ENCODE data around the gene STIM2.
"Not testable (repeated sequence)": the region's sequence is repeated elsewhere in the genome, so short reads cannot be mapped to it uniquely, and the experiment has no call there.

STIM2 gene

DNA sequence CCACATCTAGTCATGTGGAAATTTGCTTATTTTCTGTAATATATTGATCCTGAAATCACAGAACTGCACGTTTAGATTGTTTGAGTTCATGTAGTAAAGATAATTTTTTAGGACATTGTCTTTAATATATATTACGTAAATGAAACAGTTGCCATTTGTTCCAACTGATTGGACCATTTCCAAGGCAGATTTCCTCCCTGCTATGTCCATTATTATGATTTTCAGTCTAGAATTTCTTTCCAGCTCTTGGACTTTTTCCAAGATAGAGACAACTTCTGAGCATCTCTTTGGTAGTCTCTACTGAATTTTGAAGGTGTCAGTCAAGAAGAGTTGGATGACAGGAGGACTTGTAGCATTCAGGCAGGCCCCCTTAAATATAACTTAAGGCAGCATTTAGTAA lies 94.6 kb downstream of the STIM2 start:
- DNase-seq: no peak

DNA sequence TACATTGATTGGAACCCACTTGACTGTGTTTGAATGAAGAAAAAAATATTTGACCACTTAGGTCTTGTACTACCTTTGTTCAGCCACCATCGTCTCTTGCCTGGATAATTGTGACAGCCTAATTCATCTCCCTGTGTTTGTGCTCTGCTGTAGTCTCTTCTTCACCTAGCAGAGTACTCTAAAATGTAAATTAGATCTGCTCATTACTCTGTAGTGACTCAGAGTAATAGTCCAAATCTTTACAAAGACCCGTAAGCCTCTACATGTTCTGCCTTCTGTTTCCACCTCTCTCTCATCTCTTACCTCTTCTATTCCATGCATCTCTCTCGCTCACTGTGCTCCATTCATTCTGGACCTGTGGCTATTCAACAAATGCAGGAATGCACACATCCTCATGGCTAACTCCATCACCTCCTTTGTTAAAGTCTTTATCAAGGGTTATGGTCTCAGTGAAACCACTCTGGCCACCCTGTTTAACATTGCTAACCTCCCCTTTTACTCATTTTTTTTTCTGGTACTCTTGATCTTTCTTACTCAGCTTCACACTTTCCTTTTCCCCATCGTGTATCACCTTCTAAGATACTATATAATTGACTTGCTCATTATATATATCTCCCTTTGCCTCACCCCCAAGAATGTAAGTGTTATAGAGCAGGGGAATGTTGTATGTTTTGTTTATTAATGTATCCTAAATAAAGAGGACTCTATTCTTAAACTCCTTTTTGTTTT lies 98.4 kb downstream of the STIM2 start:
- DNase-seq: no peak

DNA sequence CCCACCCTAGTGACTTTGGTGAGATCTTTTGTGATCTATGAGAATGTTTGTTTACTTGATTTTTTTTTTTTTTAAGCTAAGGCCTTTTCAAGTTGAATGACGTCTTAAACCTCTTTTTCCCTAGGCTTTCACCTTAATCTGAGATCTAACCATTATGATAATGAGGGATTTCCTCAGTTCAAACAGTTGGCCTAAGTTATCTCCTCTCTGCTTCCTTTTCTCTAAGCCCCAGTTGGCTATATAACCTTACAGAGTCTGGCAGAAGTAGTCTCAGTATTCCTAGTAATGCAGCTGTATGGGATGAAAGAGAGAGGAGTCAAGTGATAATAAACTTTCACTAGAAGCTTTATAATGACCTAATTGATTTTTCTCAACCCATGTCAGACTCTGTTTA lies 99.0 kb downstream of the STIM2 start:
- DNase-seq: no peak

DNA sequence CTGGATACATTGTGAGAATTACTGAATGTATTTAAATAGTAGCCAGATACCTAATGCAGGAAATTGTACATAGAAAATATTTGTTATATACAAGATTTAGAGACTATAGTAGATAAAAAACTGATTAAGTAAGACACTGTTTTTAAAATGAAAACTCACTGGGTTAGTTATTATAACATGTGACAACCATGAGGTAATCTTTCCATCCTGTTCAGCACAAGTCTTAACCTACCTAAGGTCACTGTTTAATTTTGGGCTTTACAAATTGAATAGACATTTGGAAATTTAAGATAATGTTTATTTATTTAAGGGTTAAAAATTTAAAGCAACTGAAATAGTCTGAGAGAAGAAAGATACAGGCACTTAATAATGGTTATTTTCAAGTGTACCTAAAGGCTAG lies 102.1 kb downstream of the STIM2 start:
- no peak for DNase-seq

DNA sequence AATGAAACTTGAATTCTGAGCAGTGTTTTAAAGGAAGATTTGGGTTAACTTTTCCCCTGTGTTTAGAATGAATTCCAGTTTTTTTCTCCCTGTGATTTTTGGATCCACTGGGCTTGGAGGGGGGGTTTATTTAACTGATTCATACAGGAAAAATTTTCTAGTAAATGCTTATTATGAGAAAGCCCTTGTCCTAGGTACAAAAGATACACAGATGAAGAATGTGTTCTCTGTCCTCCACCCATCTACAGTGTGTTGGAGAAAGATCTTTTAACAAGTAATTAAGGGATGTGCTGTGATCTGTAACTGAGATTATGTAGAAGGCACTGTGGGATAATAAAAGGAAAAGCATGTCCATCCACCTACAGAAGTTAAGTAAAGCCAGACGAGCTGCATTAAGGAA lies 103.9 kb downstream of the STIM2 start:
- DNase-seq: no peak

DNA sequence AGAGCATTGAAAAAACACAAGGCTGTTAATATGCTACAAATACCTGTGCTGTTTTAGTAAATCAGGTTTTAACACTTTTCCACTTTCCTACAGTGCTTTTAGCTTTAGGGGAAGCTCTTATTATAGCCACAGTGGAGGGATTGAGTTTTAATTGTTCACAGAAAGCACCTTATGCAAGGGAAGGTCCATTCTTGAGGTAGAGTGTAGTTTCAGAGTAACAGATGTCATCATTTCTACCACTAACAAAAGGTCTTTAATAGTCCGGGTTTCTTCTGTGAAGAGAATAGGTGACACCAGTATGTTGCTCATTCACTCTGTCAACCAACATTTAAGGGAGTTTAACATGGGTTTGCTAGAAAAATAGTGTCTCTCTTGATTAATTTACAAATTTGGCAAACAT lies 104.4 kb downstream of the STIM2 start:
- no peak for DNase-seq

DNA sequence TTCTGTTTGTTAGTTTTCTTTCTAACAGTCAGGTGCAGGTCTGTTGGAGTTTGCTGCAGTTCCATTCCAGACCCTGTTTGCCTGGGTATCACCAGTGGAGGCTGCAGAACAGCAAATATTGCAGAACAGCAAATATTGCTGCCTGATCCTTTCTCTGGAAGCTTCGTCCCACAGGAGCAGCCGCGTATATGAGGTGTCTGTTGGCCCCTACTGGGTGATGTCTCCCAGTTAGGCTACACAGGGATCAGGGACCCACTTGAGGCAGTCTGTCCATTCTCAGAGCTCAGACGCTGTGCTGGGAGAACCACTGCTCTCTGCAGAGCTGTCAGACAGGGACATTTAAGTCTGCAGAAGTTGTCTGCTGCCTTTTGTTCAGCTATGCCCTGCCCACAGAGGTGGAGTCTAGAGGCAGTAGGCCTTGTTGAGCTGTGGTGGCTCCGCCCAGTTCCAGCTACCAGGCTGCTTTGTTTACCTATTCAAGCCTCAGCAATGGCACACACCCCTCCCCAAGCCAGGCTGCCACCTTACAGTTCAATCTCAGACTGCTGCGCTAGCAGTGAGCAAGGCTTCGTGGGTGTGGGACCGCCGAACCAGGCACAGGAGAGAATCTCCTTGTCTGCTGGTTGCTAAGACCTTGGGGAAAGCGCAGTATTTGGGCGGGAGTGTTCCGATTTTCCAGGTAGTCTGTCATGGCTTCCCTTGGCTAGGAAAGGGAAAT lies 115.0 kb downstream of the STIM2 start:
- DNase-seq: not testable (repeated sequence)

DNA sequence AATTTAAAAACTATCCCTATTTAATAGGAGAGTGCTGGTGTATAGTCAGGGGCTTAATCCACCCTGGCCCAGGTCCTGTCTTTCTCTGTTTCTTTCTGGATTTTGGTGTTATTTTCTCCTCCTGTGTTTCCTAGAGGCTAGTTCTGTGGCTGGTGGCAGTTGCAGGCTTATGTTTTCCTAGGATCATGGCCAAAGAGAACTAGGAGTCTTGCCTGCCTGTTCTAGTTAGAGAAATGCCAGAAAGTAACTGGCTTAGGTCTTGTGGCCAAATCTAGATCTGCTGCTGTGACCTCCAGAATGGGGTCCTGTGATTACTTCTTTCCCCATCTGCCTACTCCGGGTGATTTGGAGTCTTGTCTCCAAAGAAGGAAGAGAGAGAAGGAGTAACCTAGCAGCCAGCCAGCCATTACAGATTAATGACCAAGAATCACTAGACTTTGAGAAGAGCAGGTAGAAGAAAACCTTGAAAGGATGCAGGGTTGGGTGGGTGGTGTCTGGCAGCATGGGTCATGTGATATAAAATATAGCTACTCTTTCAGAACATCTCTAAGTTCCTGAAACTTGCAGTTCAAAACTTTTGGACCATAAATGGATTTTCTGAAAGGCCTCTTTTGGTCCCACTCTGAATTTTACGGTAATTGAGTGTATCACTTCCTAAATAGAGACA lies 117.9 kb downstream of the STIM2 start:
- DNase-seq: no peak

DNA sequence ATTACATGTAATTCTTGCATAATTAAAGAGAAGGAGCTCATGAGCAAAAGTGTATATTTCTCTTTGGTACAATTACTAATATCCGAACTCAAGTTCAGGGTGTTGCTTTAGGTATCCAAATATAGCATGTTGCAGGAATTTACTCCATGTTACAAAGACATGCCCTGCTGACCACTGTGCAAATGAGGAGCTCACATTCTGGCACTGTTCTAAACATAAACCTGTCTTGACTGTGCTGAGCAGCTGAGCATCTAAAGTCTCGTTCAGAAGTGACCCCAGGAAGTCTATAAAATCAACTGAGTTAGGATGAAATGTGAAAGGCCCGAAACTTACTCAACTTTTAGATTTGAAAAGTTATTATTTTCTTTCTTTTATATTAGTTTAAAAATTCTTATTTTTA lies 124.3 kb downstream of the STIM2 start:
- DNase-seq: no peak

DNA sequence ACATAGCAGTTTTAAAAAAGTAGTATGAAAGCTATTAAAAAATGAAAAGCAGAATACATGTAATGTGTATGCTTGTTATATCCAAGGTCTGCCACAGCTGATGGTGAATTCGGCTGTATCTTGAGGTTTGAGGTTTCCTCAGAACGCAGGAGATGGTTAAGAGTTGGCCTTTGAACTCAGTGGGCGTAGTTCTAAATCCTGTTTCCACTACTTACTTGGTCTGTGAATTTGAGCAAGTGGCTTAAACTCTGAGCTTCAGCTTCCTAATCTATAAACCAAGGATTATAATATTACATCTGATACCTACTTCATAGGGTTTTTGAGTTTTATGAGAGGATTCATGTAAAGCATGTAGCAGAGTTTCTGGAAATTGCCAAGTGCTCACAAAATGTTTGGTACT lies 125.2 kb downstream of the STIM2 start:
- peak in 2 of 4 experiments; percentile 14 to 16 for DNase-seq

DNA sequence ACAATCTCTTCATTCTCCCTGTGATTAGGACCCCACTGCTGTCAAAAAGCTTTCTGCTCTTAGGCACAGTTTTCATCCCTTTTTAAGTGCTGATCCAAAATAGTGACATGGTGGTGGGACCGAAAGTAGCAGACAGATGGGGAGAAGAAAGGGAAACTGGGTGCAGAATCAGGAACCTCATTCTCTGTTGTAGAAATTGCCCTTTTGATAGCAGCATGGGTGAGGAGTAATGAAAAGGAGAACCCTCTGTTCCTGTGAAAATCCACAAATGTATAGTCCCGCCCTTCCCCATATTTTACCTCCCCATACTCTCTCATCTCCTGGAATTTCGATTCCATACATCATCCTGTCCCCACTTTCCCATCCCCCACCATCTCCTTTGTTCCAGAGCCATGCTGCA lies 126.5 kb downstream of the STIM2 start:
- DNase-seq: peak in 3 of 4 experiments; percentile 12 to 42 (median 18)

DNA sequence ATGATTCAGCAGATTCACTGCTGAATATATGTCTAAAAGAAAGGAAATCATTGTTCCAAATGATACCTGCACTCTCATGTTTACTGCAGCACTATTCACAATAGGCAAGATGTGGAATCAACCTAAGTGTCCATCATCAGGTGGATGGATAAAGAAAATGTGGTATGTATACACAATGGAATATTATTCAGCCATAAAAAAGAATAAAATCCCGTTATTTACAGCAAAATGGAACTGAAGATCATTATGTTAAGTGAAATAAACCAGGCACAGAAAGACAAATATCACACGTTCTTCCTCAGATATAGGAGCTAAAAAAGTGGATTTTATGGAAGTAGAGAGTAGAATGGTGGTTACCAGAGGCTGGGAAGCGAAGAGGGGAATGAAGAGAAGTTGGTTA lies 130.4 kb downstream of the STIM2 start:
- DNase-seq: no peak

DNA sequence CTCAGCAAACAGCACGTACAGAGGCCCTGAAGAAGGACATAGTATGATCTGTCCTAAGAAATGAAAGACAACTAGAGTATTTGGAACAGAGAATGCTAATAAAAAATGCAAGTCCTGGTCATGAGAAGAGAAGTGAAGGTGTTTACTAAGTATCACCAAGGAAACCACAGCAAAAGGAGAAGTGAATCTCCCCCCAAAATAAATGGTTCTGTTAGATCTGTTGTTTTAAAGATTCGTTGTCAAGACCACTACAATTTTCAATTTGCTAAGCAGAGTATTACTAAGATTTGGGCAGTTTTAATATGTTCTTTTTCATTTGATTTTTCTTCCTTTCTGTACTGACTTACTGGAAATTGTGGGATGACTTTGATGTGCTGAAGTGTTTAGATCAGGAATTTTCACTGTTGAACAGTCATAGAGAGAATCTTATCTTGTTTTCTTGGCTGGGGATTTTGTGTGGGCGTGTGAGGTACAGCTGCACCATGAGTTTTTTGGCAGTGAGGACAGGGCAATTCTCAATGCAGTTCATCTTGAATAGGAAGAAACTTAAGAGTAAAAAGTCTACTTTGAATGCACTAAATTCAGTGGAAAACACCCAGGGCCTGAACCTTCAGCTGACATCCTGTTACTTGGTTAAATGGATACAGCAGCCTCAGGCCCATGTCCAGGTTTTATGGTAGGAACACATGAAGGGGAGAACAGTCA lies 132.2 kb downstream of the STIM2 start:
- DNase-seq: peak in 3 of 4 experiments; percentile 5 to 46 (median 38)

DNA sequence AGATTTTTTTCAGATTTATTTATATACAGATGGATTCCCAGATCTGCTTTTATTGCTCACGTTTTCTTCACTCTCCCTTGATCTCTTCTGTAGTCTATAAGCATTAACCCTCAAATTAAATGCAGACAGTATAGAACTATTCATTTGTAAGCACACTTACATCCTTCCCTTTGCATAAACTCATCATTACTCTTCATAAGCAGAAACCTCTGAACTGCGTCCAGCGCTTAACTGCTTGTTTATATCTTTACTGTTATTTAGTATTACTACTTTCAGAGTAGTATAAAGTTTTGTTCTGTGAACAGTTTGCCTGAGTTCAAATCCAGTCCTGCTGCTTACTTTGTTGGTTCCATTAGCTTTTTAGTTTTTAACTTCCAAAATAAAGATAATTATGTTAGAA lies 132.9 kb downstream of the STIM2 start:
- no peak for DNase-seq

DNA sequence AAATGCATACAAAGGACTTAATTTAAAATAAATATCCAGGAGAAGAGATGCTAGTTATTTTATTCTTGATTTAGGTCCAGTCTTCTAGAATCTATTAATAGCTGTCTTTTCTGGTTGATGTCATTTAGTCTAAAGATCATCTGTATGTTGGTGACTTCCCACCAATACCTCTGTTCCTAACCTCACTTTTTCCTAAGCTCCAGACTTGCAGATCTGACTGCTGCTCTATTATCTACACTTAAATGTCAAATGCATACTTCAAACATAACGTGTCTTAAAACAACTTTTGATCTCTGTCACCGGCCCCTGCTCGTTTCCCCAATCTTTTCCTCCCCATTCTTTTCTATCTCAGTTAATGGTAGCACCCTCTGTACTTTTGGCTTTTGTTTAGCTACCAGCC lies 133.3 kb downstream of the STIM2 start:
- no peak for DNase-seq

DNA sequence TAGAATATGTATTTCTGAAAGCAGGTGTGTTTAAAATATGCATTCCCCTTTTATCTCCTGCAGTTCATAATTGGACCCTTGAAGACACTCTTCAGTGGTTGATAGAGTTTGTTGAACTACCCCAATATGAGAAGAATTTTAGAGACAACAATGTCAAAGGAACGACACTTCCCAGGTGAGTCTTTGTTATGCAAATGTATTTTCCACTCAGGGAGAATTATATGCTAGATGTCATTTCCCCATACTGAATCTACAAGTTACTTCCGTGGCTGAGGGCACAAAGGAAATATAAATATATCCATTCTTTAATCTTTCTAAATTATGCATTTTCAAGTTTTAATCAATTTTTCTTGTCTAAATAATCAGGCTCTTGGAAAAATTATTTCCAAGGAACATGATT lies 134.7 kb downstream of the STIM2 start:
- DNase-seq: no peak

DNA sequence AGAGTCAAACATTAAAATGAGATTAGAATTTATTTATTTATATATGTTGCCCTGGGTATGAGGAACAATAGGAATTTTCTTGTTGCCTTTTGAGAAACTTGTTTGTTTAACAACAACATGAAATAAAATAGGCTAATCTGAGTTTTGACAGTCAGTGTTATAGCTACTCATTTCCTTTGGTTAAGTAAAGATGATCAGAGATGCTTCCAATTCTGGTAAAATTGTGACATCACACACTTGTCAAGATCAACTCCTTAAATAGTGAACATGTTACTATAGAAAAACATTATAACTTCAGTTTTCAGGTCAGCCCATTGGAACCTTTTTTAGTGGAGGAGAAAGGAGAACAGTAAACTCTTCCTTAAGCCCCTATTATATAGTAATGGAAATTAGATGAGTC lies 136.1 kb downstream of the STIM2 start:
- DNase-seq: no peak

DNA sequence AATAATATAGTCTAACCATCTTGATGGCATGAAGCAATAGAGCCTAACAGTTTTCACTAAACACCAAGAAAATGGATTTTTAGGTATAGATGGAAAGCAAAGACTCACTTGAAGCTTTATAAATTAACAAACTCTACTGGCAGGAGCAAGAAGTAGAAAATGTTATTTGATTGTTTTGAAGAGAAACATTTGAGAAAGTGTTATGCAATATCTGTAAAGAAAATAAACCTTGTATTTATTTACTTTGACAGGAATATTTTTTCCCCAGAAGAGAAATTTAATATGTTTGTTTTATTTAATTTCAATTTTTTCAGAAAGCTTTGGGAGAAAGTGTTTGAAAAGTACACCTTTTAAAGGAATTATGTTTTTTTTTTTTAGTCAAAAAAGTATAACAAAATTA lies 139.0 kb downstream of the STIM2 start:
- DNase-seq: no peak

DNA sequence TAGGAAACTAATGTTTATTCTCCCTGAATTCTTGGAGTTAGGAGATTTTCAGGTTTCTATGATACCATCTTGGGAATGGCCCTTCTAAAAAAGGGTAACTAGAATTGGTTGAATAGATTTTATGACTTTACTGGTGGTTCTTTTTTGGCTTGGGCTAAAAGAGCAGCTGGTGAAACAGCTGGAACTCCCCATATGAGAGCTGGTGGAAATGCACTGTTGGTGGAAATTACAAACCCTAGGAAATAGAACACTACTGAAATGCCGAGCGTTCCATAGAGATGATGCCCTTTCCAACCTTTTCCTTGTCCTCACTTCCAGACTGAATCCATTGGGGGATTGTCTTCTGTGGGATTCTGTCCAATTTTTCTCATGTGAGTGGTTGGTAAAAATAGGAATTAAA lies 139.5 kb downstream of the STIM2 start:
- no peak for DNase-seq

DNA sequence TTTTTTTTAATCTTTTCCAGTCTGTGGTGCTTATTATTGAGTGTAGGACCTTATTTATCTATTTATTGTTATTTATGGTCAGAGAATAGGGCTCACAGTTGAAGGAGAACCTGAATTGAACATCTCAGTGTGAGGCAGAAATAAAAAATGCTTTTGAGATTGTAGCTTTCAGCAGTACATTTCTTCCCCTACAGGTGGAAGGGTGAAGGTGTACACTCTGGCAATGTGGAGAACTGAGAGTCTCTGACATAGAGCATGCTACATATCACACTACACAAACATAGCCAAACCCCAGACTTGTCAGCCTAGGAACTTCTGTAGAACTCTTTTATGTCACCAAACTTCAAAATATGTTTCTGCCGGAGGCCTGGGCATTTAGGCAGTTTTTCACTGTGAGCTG lies 140.2 kb downstream of the STIM2 start:
- DNase-seq: no peak

DNA sequence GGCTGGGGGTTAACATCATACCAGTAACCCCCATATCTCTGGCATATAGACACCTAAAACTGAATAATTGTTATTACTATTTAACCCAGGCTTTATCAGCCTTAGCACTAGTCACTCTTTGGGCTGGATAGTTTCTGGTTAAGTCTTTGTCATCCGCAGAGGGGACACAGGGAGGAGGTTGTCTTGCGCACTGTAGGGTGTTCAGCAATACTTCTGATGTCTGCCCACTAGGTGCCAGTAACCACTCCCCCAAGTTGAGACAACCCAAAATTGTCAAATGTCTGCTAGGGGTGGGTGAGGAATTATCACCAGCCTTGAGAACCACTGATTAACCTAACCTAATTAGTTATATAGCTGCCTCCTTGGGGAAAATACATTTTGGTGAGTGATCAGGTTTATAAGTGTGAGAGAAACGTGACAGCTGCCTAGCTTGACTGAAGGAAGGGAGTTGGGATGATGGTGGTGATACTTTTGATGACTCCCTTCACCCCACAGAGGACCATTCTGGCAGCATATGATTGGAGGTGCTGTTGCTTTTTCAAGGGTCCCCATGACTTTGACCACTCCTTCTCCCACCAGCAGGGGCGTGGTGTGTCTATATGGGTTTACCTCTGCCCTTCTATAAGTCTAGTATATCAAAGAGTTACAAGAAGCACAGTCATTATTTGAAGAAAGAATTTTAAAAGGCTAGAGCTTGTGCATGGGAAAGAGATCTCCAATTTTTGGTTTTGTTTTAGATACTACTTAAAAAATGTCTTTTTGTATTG lies 140.9 kb downstream of the STIM2 start:
- no peak for DNase-seq

DNA sequence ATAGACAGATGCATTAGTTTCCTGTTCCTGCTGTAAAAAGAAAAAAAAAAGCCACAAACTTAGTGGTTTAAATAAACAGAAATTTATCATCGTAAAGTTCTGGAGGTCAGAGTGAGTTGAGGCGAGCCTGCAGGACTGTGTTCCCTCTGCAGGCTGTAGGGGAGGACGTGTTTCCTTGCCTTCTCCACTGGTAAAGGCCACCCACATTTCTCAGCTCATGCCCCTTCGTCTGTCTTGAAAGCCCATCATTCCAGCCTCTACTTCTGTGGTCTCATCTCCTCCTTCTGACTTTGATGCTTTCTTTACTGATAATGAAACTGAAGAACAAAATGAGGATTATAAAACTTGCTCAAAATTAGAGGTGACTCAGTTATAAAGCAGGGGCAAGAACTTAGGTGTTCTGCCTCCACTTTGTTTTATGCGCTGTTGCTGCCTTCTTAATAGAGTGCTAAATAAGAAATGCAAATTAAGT lies 143.0 kb downstream of the STIM2 start:
- no peak for DNase-seq
